GM23248 (cell line): Measurements from ENCODE around the gene CREB1. TPM values are rescaled to one million over a fixed set of nuclear protein-coding genes. Genes with fewer than 3 reads are reported as not detected.

Source experiments
- DNase-seq: peaks from one replicate; pipeline ENCODE4 v3.0.0-alpha.2; 2015
- H2AFZ ChIP-seq: fragments of 200-600 bp; sonication (generic); 2 replicates; pipeline ENCODE4 v1.6.1; 2016; ENCODE audit warnings: antibody characterized with exemption
- H3F3A ChIP-seq: fragments of 200-600 bp; sonication (generic); 2 replicates; pipeline ENCODE4 v1.6.1; 2016; ENCODE audit warnings: mild to moderate bottlenecking, antibody characterized with exemption, mixed run types; ENCODE audit not compliant: insufficient read depth
- H3K27ac ChIP-seq: fragments of 200-600 bp; sonication (generic); 2 replicates; pipeline ENCODE4 v1.5.1; 2016; ENCODE audit warnings: mild to moderate bottlenecking
- H3K27me3 ChIP-seq: fragments of 200-600 bp; sonication (generic); replicated peaks from 2 replicates; pipeline ENCODE4 v1.6.1; 2016; ENCODE audit warnings: mild to moderate bottlenecking; ENCODE audit not compliant: insufficient read depth
- H3K36me3 ChIP-seq: fragments of 200-600 bp; sonication (generic); 2 replicates; pipeline ENCODE4 v1.6.1; 2016; ENCODE audit warnings: low read depth, mild to moderate bottlenecking
- H3K4me1 ChIP-seq: fragments of 200-600 bp; sonication (generic); 2 replicates; pipeline ENCODE4 v1.6.1; 2016; ENCODE audit warnings: mild to moderate bottlenecking; ENCODE audit not compliant: insufficient read depth
- H3K4me2 ChIP-seq: fragments of 200-600 bp; sonication (generic); one replicate; pipeline ENCODE4 v1.6.1; 2016; ENCODE audit warnings: mild to moderate bottlenecking; ENCODE audit not compliant: unreplicated experiment
- H3K4me3 ChIP-seq: fragments of 200-600 bp; sonication (generic); 2 replicates; pipeline ENCODE4 v1.5.1; 2016; ENCODE audit warnings: mild to moderate bottlenecking
- H3K79me2 ChIP-seq: fragments of 200-600 bp; sonication (generic); 2 replicates; pipeline ENCODE4 v1.6.1; 2016; ENCODE audit warnings: mild to moderate bottlenecking; ENCODE audit not compliant: insufficient read depth
- H3K9ac ChIP-seq: fragments of 200-600 bp; sonication (generic); 2 replicates; pipeline ENCODE4 v1.6.1; 2016; ENCODE audit warnings: mild to moderate bottlenecking
- H3K9me2 ChIP-seq: fragments of 200-600 bp; sonication (generic); 2 replicates; pipeline ENCODE4 v1.6.1; 2016; ENCODE audit warnings: mixed run types, mild to moderate bottlenecking, moderate library complexity; ENCODE audit not compliant: insufficient read depth
- H3K9me3 ChIP-seq: fragments of 200-600 bp; sonication (generic); one replicate; pipeline ENCODE4 v1.6.1; 2017; ENCODE audit warnings: low read depth
- H4K20me1 ChIP-seq: fragments of 200-600 bp; sonication (generic); 2 replicates; pipeline ENCODE4 v1.6.0; 2016; ENCODE audit not compliant: insufficient read depth
- EZH2 ChIP-seq: fragments of 200-600 bp; sonication (generic); IDR thresholded peaks from 2 replicates; pipeline ENCODE4 v1.6.1; 2018; ENCODE audit warnings: antibody characterized with exemption, mild to moderate bottlenecking; ENCODE audit not compliant: insufficient read depth, poor library complexity, severe bottlenecking
- EZH2phosphoT487 ChIP-seq: fragments of 200-600 bp; sonication (generic); IDR thresholded peaks from 2 replicates; pipeline ENCODE4 v1.6.1; 2018; ENCODE audit warnings: antibody characterized with exemption, moderate library complexity, mild to moderate bottlenecking, low read depth; ENCODE audit not compliant: insufficient read depth
- WGBS, 2 experiments: methylation state at CpG; one replicate each; pipeline ENCODE4 v1.1.6; 2015 to 2017; ENCODE audit warnings: low lambda C conversion rate in 2 of 2, low coverage in 1 of 2; ENCODE audit errors: missing lambda C conversion rate in 2 of 2; 5-methylcytosine and 5-hydroxymethylcytosine counted together
- in situ Hi-C: fragments of 300-500 bp; cut with MboI; formaldehyde crosslinking; loops from 2 replicates; pipeline ENCODE4 v1.15.0; 2020
- polyA plus RNA-seq: library from polyadenylated mRNA; unstranded; fragments of >200 nt; fragmentation: Nextera tagmentation; extraction: Ambion mirVana; gene quantifications from 2 replicates; pipeline ENCODE4 v1.2.1, GENCODE V29; 2016
- total RNA-seq: library from RNA; depleted of rRNA; stranded (reverse); fragments of >200 nt; shearing (Covaris generic); gene quantifications from 2 replicates; pipeline ENCODE4 v1.2.3, GENCODE V29; 2014

Gene CREB1
- total and polyA plus RNA-seq, 2 experiments from 2014 or later, result 37.7 to 71.8 TPM

DNA sequence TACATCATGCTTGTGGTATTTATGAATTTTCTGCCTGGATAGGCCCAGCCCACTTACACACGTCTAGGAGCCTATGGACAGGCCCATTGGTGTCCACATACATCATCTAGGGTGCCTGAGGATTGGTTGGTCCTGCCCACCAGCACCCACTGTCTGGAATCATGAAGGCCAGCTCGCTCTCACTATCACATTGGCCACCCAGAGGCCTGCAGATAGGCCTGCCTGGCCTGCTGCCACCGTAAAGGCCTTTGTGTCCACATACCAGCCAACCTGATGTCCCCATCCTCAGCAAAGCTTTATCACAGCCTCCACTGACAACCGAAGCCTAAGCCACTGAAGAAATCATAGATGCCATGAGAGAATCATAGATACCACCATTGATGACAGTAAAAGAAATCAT is 55.2 kb downstream of the CREB1 start:
- peaks cover 61% of the 10 kb centered on the region for H3K36me3 ChIP-seq
- peaks cover 18% of the 10 kb centered on the region; the same call in 1 of the 2 replicates for H3K79me2 ChIP-seq
- DNase-seq, result no peak
- H3K4me2 ChIP-seq, result no peak overlapping the region
- H4K20me1 ChIP-seq, result no peaks in the 10 kb centered on the region
- no peak overlapping the region for H2AFZ ChIP-seq
- 96 to 98% methylated on average over 4 of the region's 4 CpGs for WGBS, 2 experiments
- in situ Hi-C loops, result no loop called here
- H3K9ac ChIP-seq, result no peak overlapping the region
- no peaks in the 10 kb centered on the region for H3K4me1 ChIP-seq
- peaks cover 8% of the 10 kb centered on the region; the same call in 1 of the 2 replicates for H3F3A ChIP-seq
- no peaks in the 10 kb centered on the region for H3K9me2 ChIP-seq
- no peak overlapping the region for H3K4me3 ChIP-seq
- H3K27ac ChIP-seq, result no peak overlapping the region
- no peaks in the 10 kb centered on the region for H3K9me3 ChIP-seq
- H3K27me3 ChIP-seq, result no peaks in the 10 kb centered on the region
- TF ChIP-seq EZH2 (no peak), EZH2phosphoT487 (no peak)

DNA sequence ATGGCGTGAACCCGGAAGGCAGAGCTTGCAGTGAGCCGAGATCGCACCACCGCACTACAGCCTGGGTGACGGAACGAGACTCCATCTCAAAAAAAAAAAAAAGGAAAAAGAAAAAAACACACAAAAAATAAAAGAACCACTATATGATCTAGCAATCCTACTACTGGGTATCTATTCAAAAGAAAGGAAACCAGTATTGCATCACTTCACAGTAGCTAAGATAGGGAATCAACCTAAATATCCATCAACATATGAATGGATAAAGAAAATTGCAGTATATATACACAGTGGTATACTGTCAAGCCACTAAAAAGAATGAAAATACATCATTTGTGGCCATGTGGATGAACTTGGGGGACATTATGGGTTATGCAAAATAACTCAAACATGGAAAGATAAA is 57.5 kb downstream of the CREB1 start:
- Histone ChIP-seq H3K36me3 (peaks cover 59% of the 10 kb centered on the region), H3K4me2 (no peak overlapping the region), H3K9me2 (no peaks in the 10 kb centered on the region), H3K4me1 (no peaks in the 10 kb centered on the region), H3K9ac (no peak overlapping the region), H3K4me3 (no peak overlapping the region), H2AFZ (no peak overlapping the region), H3F3A (peaks cover 11% of the 10 kb centered on the region; the same call in 1 of the 2 replicates), H4K20me1 (no peaks in the 10 kb centered on the region), H3K27me3 (no peaks in the 10 kb centered on the region), H3K9me3 (no peaks in the 10 kb centered on the region), H3K27ac (no peak overlapping the region), H3K79me2 (peaks cover 18% of the 10 kb centered on the region; the same call in 1 of the 2 replicates)
- 94% methylated on average over 7 of the region's 7 CpGs; no CpG with 5 or more reads in 1 of the 2 experiments for WGBS, 2 experiments
- in situ Hi-C loops, result no loop called here
- no peak for DNase-seq
- TF ChIP-seq EZH2phosphoT487 (no peak), EZH2 (no peak)

DNA sequence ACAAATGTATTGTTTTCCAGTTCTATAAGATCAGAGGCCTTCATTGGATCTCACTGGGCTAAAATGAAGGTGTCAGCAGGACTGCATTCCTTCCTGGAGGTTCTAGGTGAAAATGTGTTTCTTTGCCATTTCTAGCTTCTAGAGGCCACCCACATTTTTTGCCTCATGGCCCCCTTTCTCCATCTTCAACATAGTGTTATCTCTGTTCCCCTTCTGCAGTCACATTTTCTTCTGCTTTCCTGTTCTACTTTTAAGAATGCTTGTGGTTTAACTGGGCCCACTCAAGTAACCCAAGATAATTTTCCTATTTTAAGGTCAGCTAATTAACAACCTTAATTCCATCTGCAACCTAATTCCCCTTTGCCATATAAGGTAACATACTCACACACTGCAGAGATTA is 59.4 kb downstream of the CREB1 start:
- in situ Hi-C loops, result no loop called here
- Histone ChIP-seq H3K9ac (no peak overlapping the region), H3K4me2 (no peak overlapping the region), H3K36me3 (peaks cover 63% of the 10 kb centered on the region), H3K9me3 (no peaks in the 10 kb centered on the region), H3K27ac (no peak overlapping the region), H3K4me1 (no peaks in the 10 kb centered on the region), H2AFZ (no peak overlapping the region), H3K27me3 (no peaks in the 10 kb centered on the region), H3F3A (peaks cover 11% of the 10 kb centered on the region; the same call in 1 of the 2 replicates), H3K9me2 (no peaks in the 10 kb centered on the region), H3K4me3 (no peak overlapping the region), H3K79me2 (0 out of 2 replicates have a peak, but pooled peaks cover 16% of the 10 kb centered on the region), H4K20me1 (no peaks in the 10 kb centered on the region)
- no peak for TF ChIP-seq EZH2phosphoT487
- TF ChIP-seq EZH2, result no peak
- DNase-seq, result no peak

DNA sequence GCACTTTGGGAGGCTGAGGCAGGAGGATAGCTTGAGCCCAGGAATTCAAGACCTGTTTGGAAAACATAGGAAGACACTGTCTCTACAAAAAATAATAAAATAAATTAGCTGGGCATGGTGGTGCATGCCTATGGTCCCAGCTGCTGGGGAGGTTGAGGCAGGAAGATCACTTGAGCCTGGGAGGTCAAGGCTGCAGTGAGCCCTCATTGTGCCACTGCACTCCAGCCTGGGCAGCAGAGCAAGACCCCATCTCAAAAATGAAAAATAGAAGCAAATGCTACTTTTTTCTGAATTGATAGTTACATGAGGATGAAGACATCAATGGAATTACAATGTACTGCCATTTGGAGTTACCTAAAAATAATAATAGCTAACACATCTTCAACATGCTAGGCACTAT is 63.5 kb downstream of the CREB1 start:
- peaks cover 21% of the 10 kb centered on the region; the same call in 1 of the 2 replicates for H3K79me2 ChIP-seq
- TF ChIP-seq EZH2, result no peak
- TF ChIP-seq EZH2phosphoT487, result no peak

DNA sequence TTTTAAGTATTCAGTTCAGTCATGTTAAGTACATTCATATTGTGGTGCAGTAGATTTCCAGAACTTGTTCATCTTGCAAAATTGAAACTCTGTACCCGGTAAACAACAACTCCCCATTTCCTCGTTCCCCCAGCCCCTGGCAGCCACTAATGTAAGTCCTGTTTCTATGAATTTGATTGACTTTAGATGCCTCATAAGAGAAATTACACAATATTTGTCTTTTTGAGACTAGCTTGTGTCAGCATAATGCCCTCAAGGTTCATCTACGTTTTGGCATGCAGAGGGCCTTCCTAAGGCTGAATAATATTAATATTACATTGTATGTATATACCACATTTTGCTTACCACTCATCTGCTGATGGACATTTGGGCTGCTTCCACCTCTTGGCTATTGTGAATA is 64.5 kb downstream of the CREB1 start:
- no peak overlapping the region for H3K27ac ChIP-seq
- no peak overlapping the region for H3K9ac ChIP-seq
- H3K9me2 ChIP-seq, result no peaks in the 10 kb centered on the region
- DNase-seq, result no peak
- H3K4me3 ChIP-seq, result no peak overlapping the region
- peaks cover 13% of the 10 kb centered on the region; the same call in 1 of the 2 replicates for H3K79me2 ChIP-seq
- WGBS, 2 experiments, result 80 to 83% methylated on average over 3 of the region's 3 CpGs
- H3K36me3 ChIP-seq, result peaks cover 53% of the 10 kb centered on the region
- H2AFZ ChIP-seq, result no peak overlapping the region
- H3K4me1 ChIP-seq, result peaks cover 4% of the 10 kb centered on the region
- in situ Hi-C loops, result no loop called here
- H3F3A ChIP-seq, result 0 out of 2 replicates have a peak, but pooled peaks cover 11% of the 10 kb centered on the region
- TF ChIP-seq EZH2, result no peak
- TF ChIP-seq EZH2phosphoT487, result no peak
- no peak overlapping the region for H3K4me2 ChIP-seq
- no peaks in the 10 kb centered on the region for H3K27me3 ChIP-seq
- H3K9me3 ChIP-seq, result no peaks in the 10 kb centered on the region
- H4K20me1 ChIP-seq, result no peaks in the 10 kb centered on the region

More for the DNA sequence above, 63.5 kb downstream of the CREB1 start:
- H3K4me3 ChIP-seq, result no peak overlapping the region
- H3K9ac ChIP-seq, result no peak overlapping the region
- no peak overlapping the region for H3K4me2 ChIP-seq
- no peaks in the 10 kb centered on the region for H3K4me1 ChIP-seq
- H3K9me3 ChIP-seq, result no peaks in the 10 kb centered on the region
- no peaks in the 10 kb centered on the region for H3K27me3 ChIP-seq
- no peak for DNase-seq
- no peak overlapping the region for H2AFZ ChIP-seq
- H3K9me2 ChIP-seq, result no peaks in the 10 kb centered on the region
- H3F3A ChIP-seq, result 0 out of 2 replicates have a peak, but pooled peaks cover 8% of the 10 kb centered on the region
- H4K20me1 ChIP-seq, result no peaks in the 10 kb centered on the region
- in situ Hi-C loops, result no loop called here
- H3K27ac ChIP-seq, result no peak overlapping the region
- H3K36me3 ChIP-seq, result peaks cover 58% of the 10 kb centered on the region
